ENCODE results near the gene NAT8.
"Not testable (repeated sequence)": the region's sequence is repeated elsewhere in the genome, so short reads cannot be mapped to it uniquely, and the experiment has no call there.

Gene NAT8

DNA sequence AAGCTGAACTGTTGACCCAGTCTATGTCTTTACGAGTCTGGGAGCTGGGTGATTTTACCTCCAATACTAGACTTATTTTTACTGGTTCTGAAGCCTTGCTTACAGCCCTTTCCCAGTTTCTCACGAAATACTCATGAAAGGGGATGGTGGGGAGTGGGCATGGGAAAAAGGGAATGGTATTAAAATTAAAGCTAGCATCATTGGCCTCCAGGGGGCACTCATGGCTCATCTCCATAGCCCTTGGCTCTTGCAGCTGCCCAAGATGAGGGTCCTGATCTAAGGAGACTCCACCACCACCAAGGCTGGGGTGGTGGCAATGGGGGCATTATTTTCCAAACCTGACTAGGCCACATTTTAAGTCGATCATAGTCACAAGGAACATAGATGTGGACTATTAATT lies 22.3 kb downstream of the NAT8 start:
- not testable (repeated sequence) for H3K27ac ChIP-seq, H3K4me2 ChIP-seq, H3K9ac ChIP-seq, H3K4me1 ChIP-seq, H4K20me1 ChIP-seq, H3K27me3 ChIP-seq, H3K9me3 ChIP-seq, H3K36me3 ChIP-seq, H3K4me3 ChIP-seq

DNA sequence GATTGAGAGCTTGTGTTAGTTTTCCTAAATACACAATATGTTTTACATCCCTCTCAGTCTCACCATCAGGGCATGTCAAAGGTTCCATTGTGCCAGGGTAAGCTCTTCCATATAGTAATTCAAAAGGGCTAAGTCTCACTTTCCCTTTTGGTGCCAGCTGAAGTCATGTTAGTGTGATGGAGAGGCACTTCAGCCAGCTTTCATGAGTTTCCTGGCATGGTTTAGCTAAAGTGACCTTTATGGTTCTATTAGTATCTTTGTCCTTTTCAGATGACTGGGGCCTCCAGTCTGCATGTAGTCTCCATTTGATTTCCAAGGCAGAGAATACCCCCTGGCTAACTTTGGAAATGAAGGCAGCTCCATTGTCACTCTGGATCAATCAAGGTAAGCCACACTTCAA lies 27.2 kb downstream of the NAT8 start:
- no peaks in the 10 kb centered on the region for H3K9me3 ChIP-seq
- no peaks in the 10 kb centered on the region for H4K20me1 ChIP-seq
- no peak for TF ChIP-seq Cebpa-rat (IDR thresholded peaks at IDR 0.05)
- H3K27ac ChIP-seq = no peak overlapping the region
- H3K4me1 ChIP-seq = peaks cover 8% of the 10 kb centered on the region
- H3K9ac ChIP-seq = no peak overlapping the region
- no peak overlapping the region for H3K4me3 ChIP-seq
- H3K27me3 ChIP-seq = no peaks in the 10 kb centered on the region
- H3K36me3 ChIP-seq = peaks cover 11% of the 10 kb centered on the region; the same call in 1 of the 2 replicates
- H3K4me2 ChIP-seq = no peak overlapping the region

GRCh38 chr2:73614105-73614504 lies 28.1 kb downstream of the NAT8 start:
- no peak overlapping the region for H3K4me2 ChIP-seq
- H3K27me3 ChIP-seq = no peaks in the 10 kb centered on the region
- no peaks in the 10 kb centered on the region for H4K20me1 ChIP-seq
- TF ChIP-seq Cebpa-rat (IDR thresholded peaks at IDR 0.05) = no peak
- H3K36me3 ChIP-seq = peaks cover 12% of the 10 kb centered on the region; the same call in 1 of the 2 replicates
- no peaks in the 10 kb centered on the region for H3K9me3 ChIP-seq
- H3K4me3 ChIP-seq = no peak overlapping the region
- no peak overlapping the region for H3K27ac ChIP-seq
- no peak overlapping the region for H3K9ac ChIP-seq
- H3K4me1 ChIP-seq = peaks cover 8% of the 10 kb centered on the region

GRCh38 chr2:73611867-73612266 lies 30.4 kb downstream of the NAT8 start:
- Histone ChIP-seq H3K9me3 (no peaks in the 10 kb centered on the region), H3K9ac (no peak overlapping the region), H3K27me3 (no peaks in the 10 kb centered on the region), H3K4me2 (no peak overlapping the region), H3K27ac (no peak overlapping the region), H3K36me3 (peaks cover 21% of the 10 kb centered on the region), H3K4me1 (no peaks in the 10 kb centered on the region), H3K4me3 (no peak overlapping the region), H4K20me1 (no peaks in the 10 kb centered on the region)
- no peak for TF ChIP-seq Cebpa-rat (IDR thresholded peaks at IDR 0.05)

DNA sequence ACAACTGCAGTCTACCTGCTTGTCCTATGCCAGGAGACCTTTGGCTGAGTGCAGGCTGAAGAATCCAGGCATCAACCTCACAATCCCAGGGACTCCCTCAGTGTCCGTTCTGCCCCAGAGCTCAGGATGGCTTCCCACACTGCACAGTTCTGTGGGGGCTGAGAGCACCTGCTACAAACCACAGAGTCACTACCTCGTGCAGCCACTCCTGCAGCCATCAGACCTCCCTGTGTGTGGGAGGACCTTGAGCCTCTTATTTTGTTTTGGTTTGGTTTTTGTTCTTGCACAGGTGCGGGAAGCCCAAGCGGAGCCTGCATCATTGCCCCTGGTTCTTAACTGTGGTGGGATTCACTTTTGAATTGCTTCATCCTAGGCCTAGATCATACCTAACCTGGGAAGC lies 31.0 kb downstream of the NAT8 start:
- no peak for TF ChIP-seq Cebpa-rat (IDR thresholded peaks at IDR 0.05)
- Histone ChIP-seq H3K36me3 (peaks cover 21% of the 10 kb centered on the region), H4K20me1 (no peaks in the 10 kb centered on the region), H3K4me1 (no peaks in the 10 kb centered on the region), H3K4me3 (no peak overlapping the region), H3K9ac (no peak overlapping the region), H3K27ac (no peak overlapping the region), H3K27me3 (no peaks in the 10 kb centered on the region), H3K4me2 (no peak overlapping the region), H3K9me3 (no peaks in the 10 kb centered on the region)

- Histone ChIP-seq H3K36me3 (peaks cover 22% of the 10 kb centered on the region), H3K9ac (no peak overlapping the region), H3K27ac (no peak overlapping the region), H3K27me3 (no peaks in the 10 kb centered on the region), H3K9me3 (no peaks in the 10 kb centered on the region), H4K20me1 (no peaks in the 10 kb centered on the region), H3K4me2 (no peak overlapping the region), H3K4me1 (no peaks in the 10 kb centered on the region), H3K4me3 (no peak overlapping the region)
- no peak for TF ChIP-seq Cebpa-rat (IDR thresholded peaks at IDR 0.05)
Measured at GRCh38 chr2:73610111-73610510, 32.1 kb downstream of the NAT8 start.

- not testable (repeated sequence) for H3K27ac ChIP-seq, H3K9me3 ChIP-seq, H4K20me1 ChIP-seq, H3K27me3 ChIP-seq, H3K4me3 ChIP-seq, H3K4me1 ChIP-seq, H3K9ac ChIP-seq, H3K4me2 ChIP-seq
- peaks cover 54% of the 10 kb centered on the region for H3K36me3 ChIP-seq
Measured at GRCh38 chr2:73604589-73604988, 37.6 kb downstream of the NAT8 start.

DNA sequence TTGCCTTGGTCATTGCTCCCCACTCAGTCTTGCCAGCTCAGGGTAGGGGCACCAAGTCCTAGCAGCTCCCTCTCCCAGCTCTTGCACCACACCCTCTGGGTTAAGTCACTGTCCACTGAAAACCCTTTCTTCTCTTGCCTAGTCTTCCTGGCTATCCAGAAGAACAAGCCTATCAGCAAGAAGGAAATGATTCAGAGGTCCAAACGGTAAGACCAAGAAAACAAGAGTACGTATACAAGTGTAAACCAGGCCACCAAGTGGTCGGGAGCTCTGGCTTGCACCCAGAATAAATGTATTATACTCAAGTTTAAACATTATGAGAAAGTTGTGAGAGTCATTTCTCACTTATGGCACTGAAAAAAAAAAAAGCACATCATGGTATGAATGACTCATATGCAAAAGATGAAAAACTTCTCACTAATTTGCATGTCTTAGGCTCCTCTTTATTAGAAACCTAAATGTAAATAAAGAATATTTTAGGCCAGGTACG lies 39.1 kb downstream of the NAT8 start:
- not testable (repeated sequence) for H3K9me3 ChIP-seq, H3K9ac ChIP-seq, H3K27ac ChIP-seq, H3K4me1 ChIP-seq, H4K20me1 ChIP-seq, H3K4me3 ChIP-seq, H3K4me2 ChIP-seq, H3K27me3 ChIP-seq
- H3K36me3 ChIP-seq = peaks cover 48% of the 10 kb centered on the region

GRCh38 chr2:73601780-73602179 lies 40.4 kb downstream of the NAT8 start:
- Histone ChIP-seq H3K4me3 (no peak overlapping the region), H3K9ac (no peak overlapping the region), H3K4me2 (no peak overlapping the region), H3K4me1 (no peaks in the 10 kb centered on the region), H4K20me1 (no peaks in the 10 kb centered on the region), H3K27ac (no peak overlapping the region), H3K9me3 (no peaks in the 10 kb centered on the region), H3K27me3 (no peaks in the 10 kb centered on the region), H3K36me3 (peaks cover 48% of the 10 kb centered on the region)
- no peak for TF ChIP-seq Cebpa-rat (IDR thresholded peaks at IDR 0.05)

- H3K36me3 ChIP-seq = peaks cover 14% of the 10 kb centered on the region
- no peak overlapping the region for H3K9ac ChIP-seq
- H3K9me3 ChIP-seq = peaks cover 11% of the 10 kb centered on the region
- H3K4me3 ChIP-seq = no peak overlapping the region
- no peaks in the 10 kb centered on the region for H3K27me3 ChIP-seq
- no peak for TF ChIP-seq Cebpa-rat (IDR thresholded peaks at IDR 0.05)
- H4K20me1 ChIP-seq = no peaks in the 10 kb centered on the region
- no peak overlapping the region for H3K4me2 ChIP-seq
- no peaks in the 10 kb centered on the region for H3K4me1 ChIP-seq
- H3K27ac ChIP-seq = no peak overlapping the region
Measured at GRCh38 chr2:73594251-73594650, 48.0 kb downstream of the NAT8 start.

GRCh38 chr2:73593680-73594079 lies 48.5 kb downstream of the NAT8 start:
- no peak for TF ChIP-seq Cebpa-rat (IDR thresholded peaks at IDR 0.05)
- H3K4me3 ChIP-seq = no peak overlapping the region
- H3K9ac ChIP-seq = no peak overlapping the region
- no peaks in the 10 kb centered on the region for H3K27me3 ChIP-seq
- no peaks in the 10 kb centered on the region for H3K4me1 ChIP-seq
- peaks cover 9% of the 10 kb centered on the region for H3K36me3 ChIP-seq
- H3K4me2 ChIP-seq = no peak overlapping the region
- no peak overlapping the region for H3K27ac ChIP-seq
- no peaks in the 10 kb centered on the region for H4K20me1 ChIP-seq
- H3K9me3 ChIP-seq = peaks cover 11% of the 10 kb centered on the region

Data from BLaER1 (cell line).